IMR-90 (cell line): ENCODE results near the gene GJA5.

Experiments
- BHLHE40 ChIP-seq: fragments of 150-350 bp; IDR thresholded peaks from 2 replicates; pipeline ENCODE4 v1.6.1; 2016; ENCODE audit warnings: mild to moderate bottlenecking, low read depth, low read length
- CTCF ChIP-seq: conservative IDR thresholded peaks from 2 replicates; pipeline ENCODE4 v1.5.1; 2012; ENCODE audit warnings: mild to moderate bottlenecking, low read depth, low read length, improper control_type of control experiment
- POLR2A ChIP-seq: IDR thresholded peaks from 2 replicates; pipeline ENCODE4 v1.6.1; 2012; ENCODE audit warnings: mild to moderate bottlenecking, low read depth, low read length
- RFX5 ChIP-seq: IDR thresholded peaks from 2 replicates; pipeline ENCODE4 v1.8.0; 2012; ENCODE audit warnings: low read depth, mild to moderate bottlenecking, low read length, moderate library complexity
- USF2 ChIP-seq: fragments of 150-350 bp; IDR thresholded peaks from 2 replicates; pipeline ENCODE4 v1.6.1; 2017; ENCODE audit warnings: mild to moderate bottlenecking, antibody characterized with exemption, low read length, low read depth

GRCh38 chr1:147771226-147772125, 11.1 kb upstream of the GJA5 start:
- TF ChIP-seq CTCF: no peak
- no peak for TF ChIP-seq USF2
- no peak for TF ChIP-seq RFX5
- no peak for TF ChIP-seq POLR2A
- no peak for TF ChIP-seq BHLHE40
